HuH-7 (cell line): ENCODE results near the gene FUT9.

Experiments
- DNase-seq: peaks from one replicate; pipeline ENCODE4 v3.0.0; 2011; ENCODE audit warnings: low spot score

The FUT9 gene

DNA sequence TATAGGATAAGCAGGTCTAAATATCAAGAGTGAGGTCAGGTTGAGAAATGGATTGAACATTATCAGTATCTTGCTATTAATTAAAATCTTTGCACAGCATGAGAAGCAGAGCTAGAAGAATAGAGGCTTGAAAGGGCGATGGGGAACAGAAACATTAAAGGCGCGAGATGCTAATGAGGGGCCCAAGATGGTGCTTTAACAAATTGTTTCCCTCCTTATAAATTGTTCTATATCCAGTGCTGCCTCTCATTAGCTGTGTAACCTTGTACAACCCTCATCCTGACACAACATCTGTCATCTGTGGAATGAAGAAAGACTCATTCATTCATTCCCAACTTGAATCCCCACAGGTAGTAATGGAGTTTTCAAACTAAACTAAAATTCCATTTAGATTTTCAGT lies 57.8 kb downstream of the FUT9 start:
- DNase-seq = no peak

DNA sequence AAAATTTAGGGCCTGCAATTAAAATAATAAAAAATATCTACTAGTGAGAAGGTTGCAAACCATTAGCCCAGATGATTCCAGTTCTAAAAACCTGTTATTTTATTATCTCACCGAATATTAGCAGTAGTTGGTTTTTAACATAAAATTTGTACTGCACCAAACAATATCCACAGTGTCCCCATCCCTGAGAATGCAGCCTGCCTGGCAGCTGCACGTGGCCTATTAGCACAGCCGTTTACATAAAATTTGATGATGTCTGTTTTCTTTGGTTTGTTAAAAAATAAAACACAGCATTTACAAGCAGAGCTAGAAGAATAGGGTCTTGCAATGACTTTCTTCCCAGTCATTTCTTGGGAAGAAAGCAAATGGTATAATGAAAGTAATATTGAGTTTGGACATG lies 58.2 kb downstream of the FUT9 start:
- DNase-seq = no peak

DNA sequence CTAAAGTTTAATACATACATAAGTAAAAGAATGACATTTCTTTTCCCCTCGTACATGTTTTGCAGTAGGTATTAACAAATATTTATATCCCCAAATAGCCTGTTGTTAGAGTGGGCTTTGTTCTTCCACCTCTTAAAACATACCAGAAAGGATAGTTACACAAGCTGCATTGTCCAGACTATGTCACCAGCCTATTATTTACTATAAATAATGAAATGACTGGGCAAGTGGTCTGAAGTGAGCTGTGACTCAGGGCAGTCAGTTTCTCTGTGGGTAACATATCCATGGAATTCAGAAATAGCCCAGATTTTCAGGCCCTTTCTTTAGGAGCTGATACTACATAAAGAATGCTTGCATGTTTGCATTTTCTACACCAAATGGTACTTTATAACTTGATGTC lies 60.1 kb downstream of the FUT9 start:
- no peak for DNase-seq

DNA sequence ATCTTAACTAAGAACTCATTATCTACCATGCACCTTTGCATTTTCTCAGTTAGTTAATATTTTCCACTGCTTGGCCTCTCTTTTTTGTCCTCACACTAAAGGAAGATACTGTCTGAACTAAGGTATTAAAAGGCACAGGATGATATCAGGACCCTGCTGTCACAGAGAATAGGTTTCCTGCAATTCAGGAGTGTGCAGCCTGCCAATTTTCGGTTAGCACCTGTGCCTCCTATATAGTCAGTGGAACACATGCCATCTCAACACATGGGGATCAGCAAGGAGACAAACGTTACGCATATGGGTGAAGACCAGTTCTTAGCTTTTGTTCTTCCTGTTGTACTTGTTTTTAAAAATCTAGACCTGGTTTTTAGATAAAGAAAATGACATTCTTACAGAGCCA lies 71.0 kb downstream of the FUT9 start:
- no peak for DNase-seq

DNA sequence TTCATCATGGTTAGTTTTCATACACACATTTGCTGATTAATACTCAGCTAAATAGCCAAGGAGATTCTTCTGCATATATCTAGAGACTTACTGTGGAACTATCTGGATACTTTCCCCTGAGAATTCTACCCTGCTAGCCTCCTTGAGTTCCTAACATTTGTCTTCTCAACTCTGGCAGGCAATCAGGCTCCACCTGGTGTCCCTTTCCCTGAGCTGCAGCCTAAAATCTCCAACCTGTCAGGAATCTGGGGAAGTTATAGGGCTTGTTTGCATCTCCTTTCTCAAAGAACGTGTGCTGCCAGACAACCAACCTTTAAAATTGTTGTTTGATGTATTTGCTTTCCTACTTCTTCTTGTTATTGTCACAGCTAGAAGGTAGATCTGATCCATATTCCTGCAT lies 73.4 kb downstream of the FUT9 start:
- peak; percentile 1 for DNase-seq

DNA sequence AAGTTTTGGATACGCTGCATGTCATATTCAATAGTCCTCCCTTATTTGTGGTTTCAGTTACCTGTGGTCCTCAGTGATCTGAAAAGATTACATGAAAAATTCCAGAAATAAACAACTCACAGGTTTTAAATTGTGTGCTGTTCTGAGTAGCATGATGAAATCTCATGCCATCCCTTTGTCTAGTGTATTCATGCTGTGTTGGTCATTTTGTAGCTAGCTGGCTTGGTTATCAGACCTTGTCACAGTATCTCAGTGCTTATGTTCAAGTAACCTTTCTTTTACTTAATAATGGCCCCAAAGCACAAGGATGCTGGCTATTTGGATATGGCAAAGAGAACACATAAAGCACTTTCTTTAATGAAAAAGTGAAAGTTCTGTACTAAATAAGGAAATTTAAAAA lies 78.3 kb downstream of the FUT9 start:
- no peak for DNase-seq

DNA sequence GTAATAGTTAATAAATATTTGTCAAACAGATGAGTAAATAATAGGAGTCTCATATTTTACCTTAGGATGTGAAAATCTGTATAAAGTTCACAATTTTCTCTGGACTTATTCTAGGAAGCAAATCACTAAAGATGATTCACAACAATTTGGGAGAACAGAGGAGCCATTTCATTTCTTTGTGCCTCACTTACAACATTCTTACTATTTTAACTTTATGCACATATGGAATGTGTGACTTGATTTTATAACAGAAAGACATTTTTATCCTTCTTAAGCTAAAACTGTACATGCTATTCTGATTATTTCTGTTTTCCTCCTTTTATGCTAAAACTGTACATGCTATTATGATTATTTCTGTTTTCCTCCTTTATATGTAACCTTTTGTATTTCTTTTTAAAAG lies 83.3 kb downstream of the FUT9 start:
- DNase-seq = no peak

DNA sequence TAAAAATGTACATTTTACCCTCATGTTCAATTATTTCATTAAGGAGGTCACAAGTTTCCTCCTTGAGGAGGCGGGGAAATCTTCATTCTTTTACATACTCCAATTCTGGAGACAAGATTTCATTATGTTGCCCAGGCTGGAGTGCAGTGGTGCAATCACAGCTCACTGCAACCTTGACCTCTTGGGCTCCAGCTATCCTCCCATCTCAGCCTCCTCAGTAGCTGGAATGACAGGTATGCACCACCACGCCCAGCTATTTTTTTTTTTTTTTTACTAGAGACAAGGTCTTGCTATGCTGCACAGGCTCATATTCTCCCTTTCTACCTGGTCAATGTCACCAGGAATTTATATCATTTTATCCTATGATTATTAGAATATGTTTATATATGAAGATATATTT lies 85.8 kb downstream of the FUT9 start:
- no peak for DNase-seq

DNA sequence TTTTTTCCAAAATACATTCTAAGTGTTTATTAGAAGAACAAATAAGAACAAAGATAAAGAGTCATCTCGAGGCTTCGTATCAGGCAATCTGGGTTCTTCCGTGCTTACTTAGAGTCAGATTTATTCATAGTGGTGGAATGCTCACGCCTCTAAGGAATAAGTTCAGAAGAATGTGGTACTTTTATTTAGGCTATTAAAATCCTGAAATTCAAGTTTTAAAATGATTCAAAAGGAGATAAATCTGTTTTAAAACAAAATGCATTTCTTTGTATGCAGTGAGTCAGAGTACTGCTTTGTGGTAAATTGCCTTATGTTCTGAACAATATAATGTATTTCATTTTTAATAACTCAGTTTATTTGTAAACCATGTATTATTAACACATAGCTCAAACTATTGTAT lies 89.1 kb downstream of the FUT9 start:
- DNase-seq = no peak

DNA sequence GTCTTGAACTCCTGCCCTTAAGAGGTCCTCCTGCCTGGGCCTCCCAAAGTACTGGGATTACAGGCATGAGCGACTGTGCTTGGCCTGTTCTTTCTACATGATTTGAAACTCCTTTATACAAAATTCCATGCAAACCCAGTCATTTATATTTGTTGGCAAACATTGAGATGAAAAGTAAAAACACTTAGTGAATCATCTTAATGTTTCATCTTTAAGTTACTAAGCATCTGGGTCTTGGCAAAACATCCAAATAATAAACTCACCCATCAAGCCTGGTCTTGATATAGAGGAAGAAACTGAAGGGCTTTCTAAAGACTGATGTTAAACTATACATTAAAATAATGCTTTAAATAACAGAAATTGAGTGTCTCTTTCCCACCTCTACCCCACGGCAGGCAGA lies 95.1 kb downstream of the FUT9 start:
- no peak for DNase-seq

DNA sequence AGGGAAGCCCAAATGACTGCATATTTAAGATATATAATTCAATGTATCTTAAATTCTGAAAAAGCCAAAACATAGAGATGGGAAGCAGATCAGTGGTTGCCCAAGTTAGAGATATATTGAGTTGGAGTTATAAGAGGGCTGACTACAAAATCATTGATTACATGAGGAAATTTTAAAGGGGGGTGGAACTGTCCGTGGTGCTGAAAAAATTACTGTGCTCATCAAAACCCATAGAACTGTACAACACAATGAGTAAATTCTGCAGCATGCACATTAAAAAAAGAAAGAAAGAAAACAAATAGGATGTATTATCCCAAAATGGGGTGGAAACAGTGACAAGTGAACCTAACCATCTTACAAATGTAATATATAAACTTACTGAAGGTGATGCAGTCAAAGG lies 100.9 kb downstream of the FUT9 start:
- no peak for DNase-seq

DNA sequence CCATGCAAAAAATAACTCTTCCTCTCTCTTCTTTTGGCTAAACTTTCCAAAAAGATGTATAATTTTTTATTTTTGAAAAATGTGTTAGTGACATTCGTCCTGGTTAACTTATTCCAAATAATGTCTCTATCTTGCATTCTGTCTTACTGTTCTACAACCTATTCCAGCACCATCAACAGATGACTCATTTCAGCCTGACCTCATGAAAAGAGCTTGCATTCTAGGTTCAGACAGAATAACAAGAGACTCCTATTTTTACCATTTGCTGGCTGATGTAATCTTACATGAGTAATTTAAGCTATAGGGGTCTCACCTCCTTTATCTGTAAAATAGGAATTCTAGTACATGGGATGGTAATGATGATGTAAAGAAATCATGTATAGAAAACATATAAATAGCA lies 109.0 kb downstream of the FUT9 start:
- no peak for DNase-seq

DNA sequence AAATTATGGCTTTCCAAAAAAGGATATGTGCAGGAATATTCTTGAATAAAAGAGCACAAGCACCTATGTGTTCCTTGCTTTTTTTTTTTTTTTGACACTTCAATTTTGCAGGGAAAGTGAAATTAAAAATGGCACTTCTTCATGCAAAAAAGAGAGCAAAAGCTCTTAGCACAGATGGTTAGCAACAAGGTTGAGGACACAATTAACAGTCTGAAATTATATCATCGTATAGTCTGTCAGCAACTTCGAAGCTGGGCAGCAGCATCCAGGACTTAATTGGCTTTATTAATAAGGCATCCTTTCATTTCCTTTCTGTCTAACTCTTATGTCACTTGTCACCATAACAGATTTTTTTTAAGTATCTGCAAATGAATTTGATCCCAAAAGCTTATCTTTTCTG lies 122.6 kb downstream of the FUT9 start:
- no peak for DNase-seq

DNA sequence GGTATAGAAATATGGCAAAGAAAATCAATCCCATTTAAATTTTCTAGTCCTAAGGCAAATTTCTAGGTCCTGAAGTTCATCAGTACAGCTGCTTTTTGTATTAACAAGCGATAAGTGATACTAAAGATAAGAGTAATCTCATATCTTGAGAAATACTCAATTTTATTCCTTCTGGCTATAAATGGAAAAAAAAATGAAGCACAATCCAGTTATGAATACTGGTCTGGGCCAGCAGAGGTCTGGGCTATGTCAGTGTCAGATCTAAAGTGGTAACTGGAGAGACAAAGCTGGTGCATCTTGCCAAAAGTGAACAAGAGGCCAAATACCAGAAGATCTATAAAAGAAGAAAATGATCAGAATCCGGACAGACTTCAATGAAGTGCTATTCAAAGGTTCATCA lies 126.4 kb downstream of the FUT9 start:
- no peak for DNase-seq

DNA sequence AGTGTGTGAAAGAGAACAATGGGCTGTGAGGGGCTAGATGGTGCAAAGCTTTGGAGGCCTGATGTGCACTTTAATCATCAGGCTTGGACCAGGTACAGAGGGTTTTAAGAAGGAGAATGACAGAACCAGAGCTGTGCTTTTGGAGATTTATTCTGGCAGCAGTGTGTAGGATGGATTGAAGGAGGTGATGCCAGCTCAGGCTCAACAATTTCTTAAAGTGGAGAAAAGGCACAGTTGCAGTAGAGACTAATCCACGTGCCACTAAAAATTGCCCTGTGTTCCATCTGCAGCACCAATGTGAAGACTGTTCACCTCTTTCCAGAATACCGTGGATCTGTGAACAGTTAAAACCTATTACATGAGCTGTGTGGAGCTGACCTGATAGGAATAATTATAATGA lies 134.7 kb downstream of the FUT9 start:
- no peak for DNase-seq

DNA sequence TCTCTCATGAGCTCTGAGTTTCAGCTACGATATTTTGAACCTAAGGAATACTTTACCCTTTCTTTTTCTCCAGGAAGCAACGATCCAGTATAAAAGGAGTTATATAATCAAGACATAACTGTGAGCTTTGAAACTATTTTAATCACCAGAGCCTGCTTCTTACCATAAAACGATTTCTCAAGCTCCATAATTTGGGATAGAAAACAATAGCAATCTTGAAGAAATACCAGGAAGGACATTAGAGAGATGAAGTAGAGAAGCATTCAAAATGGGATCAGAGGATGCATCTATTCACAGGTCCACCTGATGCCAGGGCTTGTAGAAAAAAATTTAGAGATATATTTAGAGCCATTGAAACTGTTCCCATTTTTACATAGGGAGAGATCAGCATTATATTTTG lies 135.9 kb downstream of the FUT9 start:
- DNase-seq = no peak

DNA sequence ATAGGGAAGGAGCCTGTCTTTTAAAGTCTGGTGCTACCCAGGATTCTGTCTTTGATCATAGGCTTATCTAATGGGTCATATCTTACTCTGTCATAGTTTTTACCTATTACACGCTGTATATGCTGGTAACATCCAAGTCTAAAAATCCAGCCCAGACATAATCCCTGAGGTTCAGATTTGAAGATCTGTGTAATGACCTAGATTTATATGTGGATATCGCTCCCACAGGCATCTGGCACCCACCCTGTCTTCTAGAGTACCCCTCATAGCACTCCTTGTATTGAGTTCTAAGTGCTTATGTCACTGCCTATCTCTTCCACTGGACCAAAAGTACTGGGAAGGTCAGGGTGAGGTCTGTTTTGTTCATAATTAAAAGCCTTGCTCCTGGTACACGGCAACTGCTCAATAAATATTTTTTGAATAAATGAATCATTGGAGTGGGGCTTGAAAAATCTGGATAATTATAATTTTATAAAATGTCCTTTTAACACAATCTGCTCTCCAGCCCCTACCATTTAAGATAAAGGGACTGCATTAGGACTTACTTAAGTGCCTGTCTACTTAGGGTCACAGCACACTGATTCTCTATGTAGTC lies 136.4 kb downstream of the FUT9 start:
- no peak for DNase-seq

DNA sequence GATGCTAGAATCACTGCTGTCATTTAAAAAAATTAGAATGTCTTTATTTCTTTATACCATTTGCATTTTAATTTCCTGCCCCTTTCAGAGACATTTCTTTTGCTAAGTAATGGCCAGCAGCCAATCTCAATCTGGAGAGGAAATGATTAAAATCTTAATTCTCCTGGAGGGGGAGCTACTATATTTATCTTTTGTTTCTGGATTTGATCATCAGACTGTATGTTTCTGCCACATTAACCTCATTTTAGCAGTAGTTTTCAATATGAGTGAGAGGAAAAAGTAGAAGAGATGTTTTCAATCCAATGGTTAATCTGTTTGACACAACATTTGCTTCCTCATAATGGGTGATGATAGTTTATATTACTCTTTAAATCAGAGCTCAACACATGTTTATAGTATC lies 138.0 kb downstream of the FUT9 start:
- no peak for DNase-seq

DNA sequence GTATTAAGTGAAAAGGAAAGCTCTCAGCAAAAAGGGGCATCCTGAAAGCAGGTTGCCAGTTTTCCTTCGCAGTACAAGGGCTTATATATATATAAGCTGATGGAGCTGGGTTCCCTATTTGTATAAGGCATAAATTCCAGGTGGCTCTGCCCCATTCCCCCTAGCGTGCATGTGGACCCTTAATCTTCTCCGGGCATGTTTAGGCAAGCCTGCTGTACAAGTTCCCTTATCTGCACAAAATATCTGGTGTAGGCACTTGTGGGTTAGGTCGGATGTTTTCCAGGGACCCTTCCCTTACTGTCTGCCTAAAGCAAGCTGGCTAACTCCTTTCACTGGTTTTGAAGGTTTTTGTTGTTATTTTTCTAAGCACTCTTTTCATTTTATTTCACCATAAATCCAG lies 140.7 kb downstream of the FUT9 start:
- DNase-seq = no peak

DNA sequence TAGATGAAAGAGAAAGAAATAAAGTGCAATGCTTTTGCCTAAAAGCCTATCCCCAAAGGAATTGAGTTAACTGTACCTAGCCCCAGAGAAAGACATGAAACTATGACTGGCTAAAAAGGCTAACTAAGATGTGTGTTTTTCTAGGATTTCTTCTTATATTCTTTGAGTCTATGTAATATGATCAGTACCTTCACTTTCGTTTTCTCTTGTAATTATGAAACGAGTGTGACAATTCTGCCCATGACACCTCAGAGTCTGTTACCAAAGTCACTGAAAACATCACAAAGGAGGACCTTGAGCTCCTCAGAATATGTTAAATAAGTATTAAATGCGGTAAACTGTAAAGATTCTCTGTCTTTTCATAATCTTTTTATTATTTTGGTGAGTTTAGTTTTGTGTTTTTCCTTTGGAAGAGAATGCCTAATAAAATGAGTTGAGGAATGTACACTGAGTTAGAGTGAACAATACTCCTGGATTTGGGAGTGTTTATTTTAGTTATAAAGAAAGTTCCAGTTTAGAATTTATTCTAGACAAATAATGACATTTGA lies 141.3 kb downstream of the FUT9 start:
- DNase-seq = no peak

DNA sequence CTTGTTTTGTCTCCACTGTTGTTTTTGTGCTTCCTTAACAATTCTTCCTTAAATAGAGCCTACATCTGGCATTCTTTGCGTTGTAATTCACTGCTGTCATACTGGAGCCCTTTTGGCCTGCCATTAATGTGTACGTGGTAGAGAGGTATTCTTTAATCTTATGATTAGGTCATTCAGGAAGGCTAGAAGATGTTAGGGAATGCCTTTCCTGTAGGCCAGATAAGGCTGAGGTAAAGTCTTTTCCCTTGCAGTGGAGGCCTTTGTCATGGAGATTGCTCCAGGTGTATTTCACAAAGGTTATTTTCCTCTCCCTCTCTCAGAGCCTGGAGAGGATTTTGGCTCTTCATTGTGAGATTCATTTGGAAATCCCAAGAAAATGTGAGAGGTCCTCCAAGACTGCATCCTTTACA lies 146.9 kb downstream of the FUT9 start:
- no peak for DNase-seq

DNA sequence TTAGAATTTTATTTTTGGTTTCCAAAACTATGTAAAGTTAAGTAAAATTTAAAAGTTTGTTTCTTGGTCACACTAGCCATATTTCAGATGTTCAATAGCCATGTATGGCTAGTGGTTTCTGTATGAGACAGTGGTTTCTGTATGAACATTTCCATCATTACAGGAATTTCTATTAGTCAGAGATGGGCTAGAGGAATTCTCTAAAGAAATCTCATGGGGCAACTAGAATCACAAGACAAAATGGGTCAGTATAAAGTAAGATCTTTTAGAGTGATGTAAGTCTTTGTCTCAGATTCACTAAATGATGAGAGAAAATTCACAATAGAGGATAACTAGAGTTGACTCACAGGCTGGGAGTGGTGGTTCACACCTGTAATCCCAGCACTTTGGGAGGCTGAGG lies 149.0 kb downstream of the FUT9 start:
- DNase-seq = no peak

DNA sequence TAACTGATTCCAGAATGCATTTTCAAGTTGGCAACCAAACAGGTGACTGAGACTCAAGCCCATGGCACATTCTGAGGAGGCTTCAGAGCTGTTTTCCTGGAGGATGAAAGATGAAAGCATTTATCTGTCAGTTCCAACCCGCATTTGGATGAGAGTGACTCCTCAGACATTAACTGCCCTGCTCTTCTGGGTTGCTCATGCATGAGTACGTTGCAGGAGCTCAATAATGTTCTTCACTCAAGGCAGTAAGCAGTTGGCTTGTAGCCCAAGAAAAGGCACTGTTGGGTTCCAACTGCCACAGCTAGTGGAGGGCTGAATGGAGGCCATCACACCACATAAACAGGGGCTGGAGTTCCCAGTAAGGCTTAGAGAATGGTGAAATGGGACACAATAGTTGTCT lies 155.3 kb downstream of the FUT9 start:
- no peak for DNase-seq

DNA sequence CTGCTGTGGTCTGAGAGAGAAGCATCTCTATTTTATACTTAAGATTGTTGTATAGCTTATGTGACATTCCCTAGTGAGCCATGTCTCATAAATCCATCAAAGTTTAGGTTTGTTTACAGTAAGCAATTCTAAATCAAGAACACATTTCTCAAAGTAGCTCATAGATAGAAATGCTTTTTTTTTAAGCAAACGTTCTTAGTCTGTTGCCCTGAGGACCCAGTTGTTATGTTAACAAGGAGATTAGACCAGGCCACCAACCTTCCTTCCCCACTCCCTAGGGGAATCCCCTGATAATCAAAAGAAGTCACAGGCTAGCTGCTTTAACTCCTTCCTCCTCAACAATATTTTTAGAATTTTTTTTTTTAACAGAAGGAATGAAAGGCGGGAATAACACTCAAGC lies 169.0 kb downstream of the FUT9 start:
- DNase-seq = no peak

DNA sequence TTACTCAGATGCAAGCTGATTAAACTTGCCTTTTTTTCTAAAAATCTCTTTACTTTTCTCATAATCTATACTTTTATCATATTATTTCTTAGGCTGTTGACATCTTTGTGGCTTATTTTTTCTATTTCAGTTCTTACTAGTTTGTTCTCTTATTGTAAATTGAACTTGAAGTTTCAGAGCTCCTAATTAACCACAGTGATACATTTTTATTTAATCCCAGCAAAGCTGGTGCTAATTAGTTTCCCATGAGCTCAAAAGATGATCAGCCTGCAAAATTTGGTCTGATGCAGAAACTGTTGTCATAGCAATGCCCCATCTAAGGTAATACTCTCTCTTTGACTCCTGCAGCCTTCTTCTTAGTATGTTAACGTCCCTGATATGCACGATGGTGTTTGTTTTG lies 170.3 kb downstream of the FUT9 start:
- DNase-seq = no peak
